ENCODE results near the gene TBCD. TPM values are rescaled to one million over a fixed set of nuclear protein-coding genes. Genes with fewer than 3 reads are reported as not detected.

The TBCD gene
- total and polyA plus RNA-seq, 9 of the 15 experiments (the other 6 are each of a cell fraction or from before 2014, with no cell fraction given): 8.9 to 98.5 (median 28.0) TPM

GRCh38 chr17:82745524-82745923, 6.3 kb upstream of the TBCD start:
- Histone ChIP-seq H3K9me1 (ENCODE audit: control insufficient read depth, insufficient read depth, low read length) (no peaks in the 10 kb centered on the region), H3K4me1 (replicated peaks in 1 of 2; ENCODE audit: control insufficient read depth in 2 of 2, insufficient read depth in 2 of 2, low read length in 2 of 2) (peaks cover 0 to 13% of the 10 kb centered on the region in 2 experiments; a peak in 2 of 5 replicates), H3K9me3 (replicated peaks; ENCODE audit: control insufficient read depth, insufficient read depth, low read depth, low read length) (peaks cover 30% of the 10 kb centered on the region), H3K36me3 (ENCODE audit: control insufficient read depth, insufficient read depth, low read length) (peaks cover 42% of the 10 kb centered on the region), H3K27ac (ENCODE audit: extremely low read depth, low read depth, low read length) (no peak overlapping the region), H3K4me3 (no peak overlapping the region), H4K20me1 (replicated peaks; ENCODE audit: control insufficient read depth, insufficient read depth, low read length) (no peaks in the 10 kb centered on the region), H3K27me3 (ENCODE audit: control insufficient read depth in 2 of 2, insufficient read depth in 2 of 2, low read length in 2 of 2) (no peaks in the 10 kb centered on the region), H3K79me2 (ENCODE audit: control insufficient read depth, insufficient read depth, low read length) (no peaks in the 10 kb centered on the region), H3K4me2 (ENCODE audit: insufficient read depth, low read length) (no peak overlapping the region), H2AFZ (ENCODE audit: low read depth, low read length) (no peak overlapping the region), H3K9ac (ENCODE audit: insufficient read depth in 1 of 2, low read depth in 2 of 2, low read length in 2 of 2) (no peak overlapping the region)
- no peak for TF ChIP-seq CTCFL (IDR thresholded peaks at IDR 0.05; ENCODE audit: borderline replicate concordance, insufficient read depth, low read depth, low read length, poor library complexity, severe bottlenecking)
- TF ChIP-seq ILF3 (IDR thresholded peaks at IDR 0.05; ENCODE audit: borderline replicate concordance): no peak
- TF ChIP-seq DLX4 (CRISPR knock-in tag; IDR thresholded peaks at IDR 0.05): no peak
- TF ChIP-seq ZNF449 (CRISPR knock-in tag; IDR thresholded peaks at IDR 0.05): no peak
- TF ChIP-seq CHCHD3 (CRISPR knock-in tag; IDR thresholded peaks at IDR 0.05): no peak
- no peak for TF ChIP-seq ZBTB34 (CRISPR knock-in tag; IDR thresholded peaks at IDR 0.05)
- TF ChIP-seq ZNF354B (CRISPR knock-in tag; IDR thresholded peaks at IDR 0.05): no peak
- TF ChIP-seq HSF4 (CRISPR knock-in tag; IDR thresholded peaks at IDR 0.05; ENCODE audit: borderline replicate concordance): no peak
- no peak for TF ChIP-seq ZNF133 (CRISPR knock-in tag; IDR thresholded peaks at IDR 0.05)
- no peak for TF ChIP-seq ZNF197 (CRISPR knock-in tag; IDR thresholded peaks at IDR 0.05; ENCODE audit: low read depth)
- TF ChIP-seq SMC3 (conservative IDR thresholded peaks at IDR 0.05; ENCODE audit: insufficient read depth, low read depth, low read length): no peak
- BruUV-seq (replicated peaks): no TSS peak
- ATAC-seq (no peak), FAIRE-seq (no peak), DNase-seq (ENCODE audit: extremely low read depth in 1 of 4, low spot score in 3 of 4) (no peak)
- ChIA-PET CTCF (ENCODE audit: low intra/inter-chr PET ratio) (no interaction called here), POLR2A (interaction anchor here (0.6 kb wide), 1 partner anchor 227 kb away, joined by 3 read pairs; no protein-coding TSS in a partner anchor)
- in situ Hi-C loops (cut with MboI) (no loop called here), intact Hi-C loops (cut with micrococcal nuclease) (no loop called here)
- 32% methylated on average over 8 of the region's 8 CpGs for WGBS (ENCODE audit: insufficient coverage, low coverage, missing lambda C conversion rate)
